Heart left ventricle (tissue), 16 donors: ENCODE data around the gene POU5F1. TPM values are rescaled to one million over a fixed set of nuclear protein-coding genes. Genes with fewer than 3 reads are reported as not detected.
"Not testable (repeated sequence)": the region's sequence is repeated elsewhere in the genome, so short reads cannot be mapped to it uniquely, and the experiment has no call there.

Source experiments
- ATAC-seq, 4 donors: fragments of 200-7000 bp; cut with Tn5 transposase; one replicate each; pipeline ENCODE4 v1.9.1; 2020 to 2022; ENCODE audit warnings: moderate library complexity in 4 of 4, mild to moderate bottlenecking in 3 of 4, moderate number of reproducible peaks in 1 of 4
- DNase-seq, 5 donors: peaks; one replicate each; pipeline ENCODE4 v3.0.0-alpha.2; 2020
- H3K27ac ChIP-seq, 12 donors: fragments of 200-600 bp; sonication (generic) in 4 of 12; one replicate each; pipeline versions ENCODE4 v1.5.0 to v1.8.0; 2016 to 2022; ENCODE audit warnings: mild to moderate bottlenecking in 2 of 12
- H3K27me3 ChIP-seq, 9 donors: fragments of 200-600 bp; sonication (generic) in 2 of 9; one replicate each; pipeline versions ENCODE4 v1.5.1 to v1.8.0; 2016 to 2022; ENCODE audit warnings: mild to moderate bottlenecking in 3 of 9
- H3K36me3 ChIP-seq, 9 donors: fragments of 200-600 bp; sonication (generic) in 2 of 9; one replicate each; pipeline versions ENCODE4 v1.5.0 to v1.8.0; 2018 to 2022; ENCODE audit warnings: mild to moderate bottlenecking in 2 of 9
- H3K4me1 ChIP-seq, 12 donors: fragments of 200-600 bp; sonication (generic) in 4 of 12; one replicate each; pipeline versions ENCODE4 v1.5.0 to v1.8.0; 2016 to 2022; ENCODE audit warnings: mild to moderate bottlenecking in 3 of 12
- H3K4me3 ChIP-seq, 12 donors: fragments of 200-600 bp; sonication (generic) in 4 of 12; one replicate each; pipeline versions ENCODE4 v1.5.0 to v1.8.0; 2017 to 2022; ENCODE audit warnings: mild to moderate bottlenecking in 9 of 12, moderate library complexity in 4 of 12
- H3K9me3 ChIP-seq, 12 donors: fragments of 200-600 bp; sonication (generic) in 4 of 12; one replicate each; pipeline versions ENCODE4 v1.5.0 to v1.8.0; 2016 to 2022; ENCODE audit warnings: mild to moderate bottlenecking in 1 of 12
- CTCF ChIP-seq, 12 donors: fragments of 200-600 bp; sonication (generic) in 4 of 12; IDR thresholded peaks; one replicate each; pipeline versions ENCODE4 v1.5.0 to v1.8.0; 2018 to 2022; ENCODE audit warnings: antibody characterized with exemption in 12 of 12, mild to moderate bottlenecking in 5 of 12
- POLR2A ChIP-seq, 2 donors: fragments of 450-650 bp; IDR thresholded peaks; one replicate each; pipeline ENCODE4 v1.6.1; 2017; ENCODE audit warnings: antibody characterized with exemption in 2 of 2, mild to moderate bottlenecking in 2 of 2, moderate library complexity in 2 of 2
- WGBS, 4 donors: extraction: QIAGEN DNeasy Blood & Tissue Kit in 2 of 4; methylation state at CpG; one replicate each; pipeline versions ENCODE4 v1.1.5 to v1.1.7; 2013 to 2018; 5-methylcytosine and 5-hydroxymethylcytosine counted together
- intact Hi-C, 10 donors: fragments of 100-400 bp; cut with DNase I; formaldehyde crosslinking; loops; one replicate each; pipeline versions ENCODE4 v1.11.1 to v1.14.2; 2022
- polyA plus RNA-seq, 2 donors: library from polyadenylated mRNA; stranded (reverse); fragments of 200-250 nt; gene quantifications; one replicate each; pipeline ENCODE4 v1.2.3, GENCODE V29; 2013
- total RNA-seq, 9 donors: library from RNA; depleted of rRNA in 2 of 9; stranded (reverse); fragments of >200 nt in 2 of 9; fragmentation: NEBNext Ultra II Directional in 3 of 9; extraction: Animal tissue kit (Norgen Biotek cat#: 25700) in 3 of 9; gene quantifications; one replicate each; pipeline versions ENCODE4 v1.1.0 to v1.2.4, GENCODE V29; 2016 to 2023
- donor health status: ischemic (EF 13 %, LVEDD 7.1; RV severe dilation, severe dysfunction).
- donor health status: healthy with polysubstance abuse.
- donor health status: DM: no; HTN: yes; CAD: no.
- donor health status: DM: no; HTN: no; CAD: no.
- donor health status: ischemic (EF 25% LVEDD 6.9; RV normal size, moderate dysfunction).
- donor health status: ischemic (EF 25% LVEDD 5.7; RV mildly dilated, moderate dysfunction).
- donor health status: healthy.
- donor health status: DM: yes; HTN: yes; CAD: no.
- donor health status: ischemic (EF 35%, LVEDD 5.7; RV mildly dilated, moderate dysfunction).
- donor health status: nonischemic (EF 11% LVEDD 7.7; RV severe dilation, severe dysfunction).
- donor health status: DM: yes; HTN: yes; CAD: no.
- donor health status: PGD.
- donor health status: ischemic (EF 29% LVEDD 5.4; RV normal size, mild dysfunction).
- donor health status: nonischemic (EF 23%, LVEDD 6.1; RV moderate dilation, normal function).

POU5F1 gene
- total and polyA plus RNA-seq, 11 donors = 0.16 to 1.3 (median 0.52) TPM; not detected in 1

DNA sequence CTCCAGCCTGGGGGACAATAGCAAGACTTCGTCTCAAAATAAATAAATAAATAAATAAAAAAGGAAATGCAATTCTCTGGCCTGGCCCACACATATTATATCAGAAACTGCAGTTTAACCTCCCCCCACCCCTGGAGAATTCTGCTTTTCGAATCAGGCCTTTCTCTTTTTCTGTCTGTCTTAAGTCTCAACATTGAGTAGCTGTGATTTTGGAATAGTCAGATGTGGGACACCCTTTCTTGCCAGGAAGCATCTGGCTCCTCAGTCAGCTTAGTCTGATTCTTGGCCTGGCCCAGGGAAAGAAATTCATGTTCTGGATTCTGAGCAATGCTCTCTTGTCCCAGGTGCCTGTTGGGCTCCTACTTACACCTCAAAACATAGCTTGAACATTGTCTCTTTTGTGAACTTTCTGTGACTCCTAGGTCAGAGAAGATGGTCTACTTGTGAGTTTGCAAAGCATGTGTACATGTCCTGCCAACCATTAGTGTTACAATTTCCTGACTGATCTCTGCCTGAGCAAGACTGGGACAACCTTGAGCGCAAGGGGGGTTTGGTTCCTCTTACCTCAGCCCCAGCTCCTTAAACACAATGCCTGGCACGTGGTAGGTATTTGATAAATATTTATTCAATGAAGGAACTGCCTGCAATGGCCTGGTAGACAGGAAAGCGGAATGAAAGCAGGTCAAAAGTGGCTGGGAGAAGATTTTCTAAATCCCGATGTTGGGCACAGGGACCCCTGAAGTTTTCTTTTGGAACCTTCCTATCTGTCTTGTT is 23.8 kb upstream of the POU5F1 start:
- H3K4me3 ChIP-seq = no peak overlapping the region
- DNase-seq (no peak), ATAC-seq (no peak)
- no peak overlapping the region for H3K27ac ChIP-seq
- H3K27me3 ChIP-seq = no peaks in the 10 kb centered on the region
- peaks cover 0 to 4% (median 0%) of the 10 kb centered on the region in 9 donors for H3K36me3 ChIP-seq
- H3K9me3 ChIP-seq = no peaks in the 10 kb centered on the region
- 69 to 78% (median 75%) methylated on average over 6 of the region's 6 CpGs for WGBS, 4 donors
- H3K4me1 ChIP-seq = peaks cover 0 to 21% (median 10%) of the 10 kb centered on the region in 12 donors
- no peak for TF ChIP-seq POLR2A (IDR thresholded peaks at IDR 0.05)
- no peak for TF ChIP-seq CTCF (IDR thresholded peaks at IDR 0.05)
- intact Hi-C loops = loop anchor here in 2 of 10 donors (2.0 to 10.0 kb wide), 3 partner anchors 55 to 279 kb away; partner anchors contain the start of genes PSORS1C2 (in 1 of the 2) and VARS2 (in 1 of the 2)

DNA sequence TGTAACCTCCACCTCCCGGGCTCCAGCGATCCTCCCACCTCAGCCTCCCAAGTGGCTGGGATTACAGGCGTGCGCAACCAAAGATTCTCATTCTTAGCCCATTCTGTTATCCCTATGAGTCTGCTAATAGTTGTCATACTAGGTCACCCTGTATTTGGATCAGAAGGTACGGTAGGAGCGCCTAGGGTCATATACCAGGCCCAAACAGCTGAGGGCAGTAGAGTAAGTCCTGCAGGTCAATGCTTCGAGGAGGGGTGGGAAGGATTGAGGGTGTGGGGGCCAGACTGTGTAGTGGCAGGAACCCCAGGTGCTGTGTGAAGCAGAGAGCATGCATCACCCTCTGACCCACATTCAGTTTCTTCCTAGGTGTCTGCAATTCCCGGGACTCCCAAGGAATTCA is 22.7 kb upstream of the POU5F1 start:
- ATAC-seq (no peak), DNase-seq (no peak)
- intact Hi-C loops = loop anchor here in 4 of 10 donors (2.0 to 10.0 kb wide), 3 partner anchors 54 to 278 kb away; partner anchors contain the start of genes PSORS1C2 (in 1 of the 4) and VARS2 (in 1 of the 4)
- Histone ChIP-seq H3K9me3 (no peaks in the 10 kb centered on the region), H3K4me3 (no peak overlapping the region), H3K27me3 (no peaks in the 10 kb centered on the region), H3K4me1 (peaks cover 0 to 10% (median 4%) of the 10 kb centered on the region in 12 donors), H3K27ac (no peak overlapping the region), H3K36me3 (peaks cover 0 to 4% (median 0%) of the 10 kb centered on the region in 9 donors)
- no peak for TF ChIP-seq CTCF (IDR thresholded peaks at IDR 0.05)
- no peak for TF ChIP-seq POLR2A (IDR thresholded peaks at IDR 0.05)
- WGBS, 4 donors = 74 to 86% (median 79%) methylated on average over 8 of the region's 8 CpGs

DNA sequence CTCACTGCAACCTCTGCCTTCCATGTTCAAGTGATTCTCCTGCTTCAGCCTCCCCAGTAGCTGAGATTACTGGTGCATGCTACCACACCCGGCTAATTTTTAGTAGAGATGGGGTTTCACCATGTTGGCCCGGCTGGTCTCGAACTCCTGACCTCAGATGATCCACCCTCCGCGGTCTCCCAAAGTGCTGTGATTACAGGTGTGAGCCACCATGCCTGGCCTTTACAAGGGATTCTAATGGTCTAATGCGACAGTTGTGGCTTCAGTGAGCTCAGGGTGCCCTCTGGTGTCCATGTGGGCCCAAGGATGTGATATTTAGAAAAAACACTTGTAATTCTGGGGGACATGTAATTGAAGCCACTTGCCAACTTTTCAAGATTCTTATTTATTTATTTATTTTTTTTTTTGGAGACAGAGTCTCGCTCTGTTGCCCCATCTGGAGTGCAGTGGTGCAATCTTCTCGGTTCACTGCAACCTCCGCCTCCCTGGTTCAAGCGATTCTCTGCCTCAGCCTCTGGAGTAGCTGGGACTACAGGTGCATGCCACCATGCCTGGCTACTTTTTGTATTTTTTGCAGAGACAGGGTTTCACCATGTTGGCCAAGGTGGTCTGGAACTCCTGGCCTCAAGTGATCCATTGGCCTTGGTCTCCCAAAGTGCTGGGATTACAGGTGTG is 22.1 kb upstream of the POU5F1 start:
- H3K4me3 ChIP-seq, H3K9me3 ChIP-seq, H3K36me3 ChIP-seq, H3K27me3 ChIP-seq, H3K27ac ChIP-seq, H3K4me1 ChIP-seq: not testable (repeated sequence)
- intact Hi-C loops = loop anchor here in 9 of 10 donors (1.0 to 10.0 kb wide), 5 partner anchors 52 to 278 kb away; partner anchors contain the start of genes PSORS1C2 (in 1 of the 9) and VARS2 (in 1 of the 9)
- ATAC-seq (peak in 1 of 4 donors; percentile 48), DNase-seq (peak; percentile 62 to 77 (median 68))
- WGBS, 4 donors = 56 to 64% (median 59%) methylated on average over 10 of the region's 10 CpGs
- TF ChIP-seq CTCF (IDR thresholded peaks at IDR 0.05) = peak; percentile 53 to 74 (median 64)

DNA sequence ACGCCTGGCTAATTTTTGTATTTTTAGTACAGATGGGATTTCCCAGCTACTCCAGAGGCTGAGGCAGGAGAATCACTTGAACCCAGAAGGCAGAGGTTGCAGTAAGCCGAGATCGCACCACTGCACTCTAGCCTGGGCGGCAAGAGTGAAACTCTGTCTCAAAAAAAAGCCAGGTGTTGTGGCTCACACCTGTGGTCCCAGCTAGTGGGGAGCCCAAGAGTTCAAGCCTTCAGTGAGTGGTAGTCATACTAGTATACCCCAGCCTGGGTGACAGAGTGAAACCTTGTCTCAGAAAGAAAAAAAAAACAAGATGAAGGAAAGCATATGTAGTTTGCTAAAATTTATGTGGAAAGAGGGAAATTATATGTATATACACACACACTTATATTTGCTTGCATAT is 20.0 kb upstream of the POU5F1 start:
- peaks cover 0 to 4% (median 0%) of the 10 kb centered on the region in 9 donors for H3K36me3 ChIP-seq
- WGBS, 4 donors = 77 to 95% (median 89%) methylated on average over 4 of the region's 4 CpGs
- ATAC-seq (no peak), DNase-seq (no peak)
- H3K27me3 ChIP-seq = no peaks in the 10 kb centered on the region
- no peak overlapping the region for H3K27ac ChIP-seq
- TF ChIP-seq POLR2A (IDR thresholded peaks at IDR 0.05) (no peak), CTCF (IDR thresholded peaks at IDR 0.05) (no peak)
- H3K4me1 ChIP-seq = peaks cover 0 to 5% (median 0%) of the 10 kb centered on the region in 12 donors
- intact Hi-C loops = loop anchor here in 1 of 10 donors (10.0 kb wide), 1 partner anchor 276 kb away; the partner anchor contains the start of gene VARS2
- no peak overlapping the region for H3K4me3 ChIP-seq
- H3K9me3 ChIP-seq = no peaks in the 10 kb centered on the region

- H3K36me3 ChIP-seq, DNase-seq, H3K9me3 ChIP-seq, H3K4me3 ChIP-seq, H3K27ac ChIP-seq, H3K27me3 ChIP-seq, ATAC-seq, intact Hi-C loops: not testable (repeated sequence)
- WGBS, 4 donors = 88 to 93% (median 90%) methylated on average over 3 of the region's 3 CpGs
- peaks cover 0 to 13% (median 0%) of the 10 kb centered on the region in 12 donors for H3K4me1 ChIP-seq
Observed at GRCh38 chr6:31189223-31189622, 18.7 kb upstream of the POU5F1 start.
